Measurements from ENCODE around the gene ZNF865. TPM values are rescaled to one million over a fixed set of nuclear protein-coding genes. Genes with fewer than 3 reads are reported as not detected.

Gene ZNF865
- total and polyA plus RNA-seq, 2 donors (not counting 1 experiment from before 2014, with no cell fraction given): 11.3 to 22.7 TPM

- H3K9ac ChIP-seq (ENCODE audit: low read length): peak overlapping the region; percentile 77
- POLR2A ChIA-PET: interaction anchor here (0.6 to 1.9 kb wide), 7 partner anchors 13 to 383 kb away, joined by 3 to 17 read pairs (median 5); partner anchors contain the start of genes FIZ1, PPP6R1, U2AF2 and ZNF524
- H3K27ac ChIP-seq (ENCODE audit: low read length in 2 of 2): peak overlapping the region; percentile 53 to 79
- peak; percentile 6 for ATAC-seq (ENCODE audit: low read depth)
- H3K4me3 Mint-ChIP-seq: peak overlapping the region; percentile 88
- no peaks in the 10 kb centered on the region for H3K27me3 Mint-ChIP-seq
- WGBS (ENCODE audit: insufficient coverage): 2% methylated on average over 25 of the region's 25 CpGs
- peaks cover 21% of the 10 kb centered on the region for H4K20me1 ChIP-seq (ENCODE audit: control insufficient read depth, insufficient read depth, low read length, poor library complexity, severe bottlenecking)
- peak overlapping the region; percentile 94 for H3K27ac Mint-ChIP-seq
- peaks cover under 1 to 13% of the 10 kb centered on the region in 2 experiments for H3K36me3 ChIP-seq (replicated peaks in 1 of 2; ENCODE audit: control extremely low read depth in 1 of 2, control insufficient read depth in 1 of 2, extremely low read depth in 1 of 2, insufficient read depth in 2 of 2, low read length in 1 of 2)
- intact Hi-C loops (cut with micrococcal nuclease): loop anchor here (5.0 kb wide), 3 partner anchors 34 to 234 kb away; partner anchors contain the start of genes EPN1, UBE2S and ZNF865
- H3K27me3 ChIP-seq (replicated peaks in 1 of 4; ENCODE audit: control extremely low read depth in 1 of 4, control insufficient read depth in 3 of 4, insufficient read depth in 4 of 4, low read length in 3 of 4): no peaks in the 10 kb centered on the region
- peaks cover 66% of the 10 kb centered on the region for H3K4me1 Mint-ChIP-seq
- no peaks in the 10 kb centered on the region for H3K9me3 Mint-ChIP-seq (ENCODE audit: insufficient read depth)
- H3K9me3 ChIP-seq (ENCODE audit: control extremely low read depth in 1 of 3, control insufficient read depth in 2 of 3, insufficient read depth in 1 of 3, low read length in 2 of 3): peaks cover 0 to 11% (median 0%) of the 10 kb centered on the region in 3 donors
- H2AFZ ChIP-seq (ENCODE audit: insufficient read depth, low read depth, low read length, poor library complexity, severe bottlenecking): peak overlapping the region; percentile 53
- peaks cover 35% of the 10 kb centered on the region for H3K79me2 ChIP-seq (ENCODE audit: control insufficient read depth, insufficient read depth, low read length)
- peaks cover 27 to 67% of the 10 kb centered on the region in 2 donors for H3K4me1 ChIP-seq (ENCODE audit: control insufficient read depth in 2 of 2, insufficient read depth in 2 of 2, low read length in 2 of 2)
- H3K4me3 ChIP-seq (ENCODE audit: control extremely low read depth in 1 of 5, extremely low read depth in 1 of 5, insufficient read depth in 1 of 5, low read depth in 2 of 5, low read length in 4 of 5): peak overlapping the region; percentile 54 to 85 (median 78)
- CTCF ChIA-PET: interaction anchor here (1.2 to 1.9 kb wide), 3 partner anchors 9 to 35 kb away, joined by 3 to 22 read pairs (median 4); no protein-coding TSS in a partner anchor
- peak; percentile 71 for DNase-seq
- TF ChIP-seq, protein P1, sequence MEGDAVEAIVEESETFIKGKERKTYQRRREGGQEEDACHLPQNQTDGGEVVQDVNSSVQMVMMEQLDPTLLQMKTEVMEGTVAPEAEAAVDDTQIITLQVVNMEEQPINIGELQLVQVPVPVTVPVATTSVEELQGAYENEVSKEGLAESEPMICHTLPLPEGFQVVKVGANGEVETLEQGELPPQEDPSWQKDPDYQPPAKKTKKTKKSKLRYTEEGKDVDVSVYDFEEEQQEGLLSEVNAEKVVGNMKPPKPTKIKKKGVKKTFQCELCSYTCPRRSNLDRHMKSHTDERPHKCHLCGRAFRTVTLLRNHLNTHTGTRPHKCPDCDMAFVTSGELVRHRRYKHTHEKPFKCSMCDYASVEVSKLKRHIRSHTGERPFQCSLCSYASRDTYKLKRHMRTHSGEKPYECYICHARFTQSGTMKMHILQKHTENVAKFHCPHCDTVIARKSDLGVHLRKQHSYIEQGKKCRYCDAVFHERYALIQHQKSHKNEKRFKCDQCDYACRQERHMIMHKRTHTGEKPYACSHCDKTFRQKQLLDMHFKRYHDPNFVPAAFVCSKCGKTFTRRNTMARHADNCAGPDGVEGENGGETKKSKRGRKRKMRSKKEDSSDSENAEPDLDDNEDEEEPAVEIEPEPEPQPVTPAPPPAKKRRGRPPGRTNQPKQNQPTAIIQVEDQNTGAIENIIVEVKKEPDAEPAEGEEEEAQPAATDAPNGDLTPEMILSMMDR (IDR thresholded peaks at IDR 0.05): no peak
- H3K4me2 ChIP-seq (replicated peaks; ENCODE audit: low read depth, low read length, poor library complexity, severe bottlenecking): peak overlapping the region; percentile 96
Measured at GRCh38 chr19:55641426-55642152, 36.1 kb downstream of the ZNF865 start.
